Embryonic facial prominence (tissue), 1 donor: Measurements from ENCODE around the gene SENP3.
"Not testable (repeated sequence)": the region's sequence is repeated elsewhere in the genome, so short reads cannot be mapped to it uniquely, and the experiment has no call there.

Experiments
- DNase-seq: peaks from one replicate; pipeline ENCODE4 v3.0.0-alpha.2; 2016; ENCODE audit errors: extremely low spot score

SENP3 gene

GRCh38 chr17:7597561-7597960 is 35.8 kb downstream of the SENP3 start:
- not testable (repeated sequence) for DNase-seq

GRCh38 chr17:7606280-7606679 is 44.6 kb downstream of the SENP3 start:
- DNase-seq = no peak

GRCh38 chr17:7610641-7611040 is 48.9 kb downstream of the SENP3 start:
- no peak for DNase-seq

GRCh38 chr17:7611635-7612293 is 50.0 kb downstream of the SENP3 start:
- no peak for DNase-seq

- no peak for DNase-seq
Measured at GRCh38 chr17:7612294-7612640, 50.5 kb downstream of the SENP3 start.

- DNase-seq = no peak
Measured at GRCh38 chr17:7613769-7614424, 52.2 kb downstream of the SENP3 start.

- peak; percentile 100 for DNase-seq
Measured at GRCh38 chr17:7614425-7615264, 52.9 kb downstream of the SENP3 start, which contains the start of gene FXR2. FXR2 (minus strand) TSS chr17:7614897; CDS start chr17:7614532, 365 bp downstream.

- no peak for DNase-seq
Measured at GRCh38 chr17:7615265-7615747, 53.6 kb downstream of the SENP3 start.

GRCh38 chr17:7618608-7619007 is 56.9 kb downstream of the SENP3 start:
- DNase-seq = no peak

GRCh38 chr17:7620835-7621234 is 59.1 kb downstream of the SENP3 start:
- no peak for DNase-seq
